GM10248 (cell line): ENCODE results near the gene LCN12.

Experiments
- CTCF ChIA-PET: fragments of 300-600 bp; sonication (Branson Sonifier 250); formaldehyde crosslinking; extraction: SDS; loops from one replicate; lab custom pipeline; 2021; ENCODE audit warnings: antibody characterized with exemption; lab: Yijun Ruan, JAX
- POLR2A ChIA-PET: fragments of 350-650 bp; sonication (Branson Sonifier 250); formaldehyde crosslinking; extraction: SDS; loops from one replicate; lab custom pipeline; 2020; ENCODE audit warnings: antibody characterized with exemption; lab: Yijun Ruan, JAX
- DNase-seq: peaks from one replicate; pipeline ENCODE4 v3.0.0; 2012; ENCODE audit errors: extremely low spot score
- TF ChIP-seq, protein P1 (sequence below): IDR thresholded peaks from 2 replicates; pipeline ENCODE4 v1.5.1; 2012; ENCODE audit warnings: mild to moderate bottlenecking, low read depth; ENCODE audit errors: extremely low read depth, missing control alignments, control extremely low read depth

Gene LCN12

DNA sequence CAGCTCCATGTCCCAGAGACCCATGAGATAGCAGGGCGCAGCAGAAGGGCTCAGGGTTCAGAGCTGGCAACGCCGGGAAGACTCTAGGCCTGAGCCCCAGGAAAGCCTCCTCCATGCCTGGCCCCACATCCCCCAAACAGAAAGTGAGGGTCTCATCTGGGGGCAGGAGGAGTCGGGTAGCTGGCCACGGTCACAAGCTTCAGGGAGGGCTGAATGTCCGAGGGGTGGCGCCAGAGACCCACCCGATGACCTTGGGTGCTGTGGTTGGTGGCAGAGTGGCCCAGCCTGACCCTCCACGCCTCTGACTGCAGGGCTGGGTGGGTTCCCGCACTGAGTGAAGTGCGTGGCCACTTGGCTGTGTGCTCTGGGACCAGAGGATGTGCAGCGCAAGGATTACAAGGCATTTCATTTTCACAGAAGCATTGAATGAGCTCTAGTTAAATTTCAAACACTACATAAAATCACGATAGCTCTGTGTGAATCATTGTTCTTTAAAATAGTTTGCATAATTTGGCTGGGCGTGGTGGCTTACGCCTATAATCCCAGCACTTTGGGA lies 4.0 kb upstream of the LCN12 start:
- POLR2A ChIA-PET: interaction anchor here (0.6 to 1.6 kb wide), 3 partner anchors 40 to 293 kb away, joined by 3 to 6 read pairs (median 4); partner anchors contain the start of genes CYSRT1 and TUBB4B
- CTCF ChIA-PET: interaction anchor here (0.6 to 6.5 kb wide), 33 partner anchors 9 to 289 kb away, joined by 3 to 126 read pairs (median 4); partner anchors contain the start of genes ABCA2, AJM1, FUT7 and MAN1B1
- TF ChIP-seq, protein P1, sequence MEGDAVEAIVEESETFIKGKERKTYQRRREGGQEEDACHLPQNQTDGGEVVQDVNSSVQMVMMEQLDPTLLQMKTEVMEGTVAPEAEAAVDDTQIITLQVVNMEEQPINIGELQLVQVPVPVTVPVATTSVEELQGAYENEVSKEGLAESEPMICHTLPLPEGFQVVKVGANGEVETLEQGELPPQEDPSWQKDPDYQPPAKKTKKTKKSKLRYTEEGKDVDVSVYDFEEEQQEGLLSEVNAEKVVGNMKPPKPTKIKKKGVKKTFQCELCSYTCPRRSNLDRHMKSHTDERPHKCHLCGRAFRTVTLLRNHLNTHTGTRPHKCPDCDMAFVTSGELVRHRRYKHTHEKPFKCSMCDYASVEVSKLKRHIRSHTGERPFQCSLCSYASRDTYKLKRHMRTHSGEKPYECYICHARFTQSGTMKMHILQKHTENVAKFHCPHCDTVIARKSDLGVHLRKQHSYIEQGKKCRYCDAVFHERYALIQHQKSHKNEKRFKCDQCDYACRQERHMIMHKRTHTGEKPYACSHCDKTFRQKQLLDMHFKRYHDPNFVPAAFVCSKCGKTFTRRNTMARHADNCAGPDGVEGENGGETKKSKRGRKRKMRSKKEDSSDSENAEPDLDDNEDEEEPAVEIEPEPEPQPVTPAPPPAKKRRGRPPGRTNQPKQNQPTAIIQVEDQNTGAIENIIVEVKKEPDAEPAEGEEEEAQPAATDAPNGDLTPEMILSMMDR: peak; percentile 71
- no peak for DNase-seq

DNA sequence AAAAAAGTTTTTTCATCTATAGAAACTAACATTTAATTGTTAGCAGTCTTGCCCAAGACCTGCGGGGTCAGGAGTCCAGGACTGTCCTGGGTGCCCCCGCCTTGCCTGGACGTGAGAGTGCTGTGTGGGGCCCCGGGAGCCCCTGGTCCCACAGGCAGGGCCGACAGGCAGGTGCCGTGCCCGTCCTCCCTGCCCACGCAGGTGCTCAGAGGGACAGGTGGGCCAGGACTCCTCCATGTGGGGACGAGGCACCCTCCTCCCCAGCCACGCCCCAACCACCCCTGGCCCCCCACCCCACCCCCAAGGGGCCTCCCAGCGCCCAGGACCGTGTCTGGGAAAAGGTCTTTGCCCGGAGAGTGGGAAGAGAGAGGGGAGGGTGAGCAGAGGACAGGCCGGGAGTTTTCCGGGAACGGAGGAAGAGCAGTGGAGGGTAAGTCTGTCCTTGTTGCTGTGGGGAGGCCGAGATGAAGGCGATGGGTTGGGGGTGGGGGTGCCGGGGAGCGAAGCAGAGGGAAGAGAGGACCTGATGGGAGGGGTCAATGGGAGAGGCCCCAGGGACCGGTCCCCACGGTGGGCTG lies 2.7 kb upstream of the LCN12 start:
- CTCF ChIA-PET: interaction anchor here (2.5 to 6.5 kb wide), 2 partner anchors 80 to 85 kb away, joined by 9 to 126 read pairs; partner anchors contain the start of gene FUT7
- DNase-seq: no peak
- TF ChIP-seq, protein P1: no peak
- POLR2A ChIA-PET: no interaction called here

DNA sequence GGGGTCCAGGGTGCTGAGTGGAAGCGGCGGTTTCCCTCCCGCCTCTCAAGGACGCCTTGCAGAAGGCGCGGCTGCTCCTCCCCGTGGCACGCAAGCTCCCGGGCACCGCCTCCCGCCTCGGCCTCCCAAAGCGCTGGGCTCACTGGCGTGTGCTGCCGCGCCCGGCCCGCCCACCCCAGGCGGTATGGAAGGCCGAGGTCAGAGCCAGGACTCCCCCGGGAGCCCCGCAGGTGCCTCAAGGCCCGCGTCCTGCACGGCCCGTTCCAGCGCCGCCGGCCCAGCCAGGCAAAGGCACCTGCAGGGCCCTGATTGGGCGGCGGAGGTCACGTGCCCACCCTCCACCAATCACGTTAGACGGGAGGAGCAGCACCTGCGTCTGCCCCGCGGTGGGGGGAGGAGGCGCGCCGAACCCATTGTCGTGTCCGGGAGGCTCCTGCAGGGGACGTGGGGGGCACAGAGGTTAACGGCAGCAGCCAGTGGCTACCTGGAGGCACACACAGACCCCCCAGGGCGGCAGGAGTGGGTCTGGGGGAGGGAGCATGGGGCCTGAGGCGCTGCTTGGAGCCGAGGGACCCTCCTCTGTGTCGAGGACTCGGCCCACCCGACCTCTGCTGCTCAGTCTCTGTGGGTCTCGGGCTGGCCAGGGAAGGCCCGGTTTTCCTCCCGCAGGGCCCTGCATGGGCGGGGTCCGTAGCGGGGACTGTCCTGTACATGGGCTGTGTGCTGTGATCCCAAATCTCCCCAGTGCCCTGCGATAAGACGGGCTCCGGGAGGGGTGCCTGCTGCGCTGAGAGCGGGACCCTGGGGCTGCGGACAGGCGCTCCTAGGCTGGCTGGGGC lies 2.0 kb upstream of the LCN12 start:
- ChIA-PET CTCF (interaction anchor here (2.5 to 6.5 kb wide), 2 partner anchors 79 to 84 kb away, joined by 9 to 126 read pairs; partner anchors contain the start of gene FUT7), POLR2A (no interaction called here)
- peak; percentile 100 for DNase-seq
- TF ChIP-seq, protein P1: no peak

DNA sequence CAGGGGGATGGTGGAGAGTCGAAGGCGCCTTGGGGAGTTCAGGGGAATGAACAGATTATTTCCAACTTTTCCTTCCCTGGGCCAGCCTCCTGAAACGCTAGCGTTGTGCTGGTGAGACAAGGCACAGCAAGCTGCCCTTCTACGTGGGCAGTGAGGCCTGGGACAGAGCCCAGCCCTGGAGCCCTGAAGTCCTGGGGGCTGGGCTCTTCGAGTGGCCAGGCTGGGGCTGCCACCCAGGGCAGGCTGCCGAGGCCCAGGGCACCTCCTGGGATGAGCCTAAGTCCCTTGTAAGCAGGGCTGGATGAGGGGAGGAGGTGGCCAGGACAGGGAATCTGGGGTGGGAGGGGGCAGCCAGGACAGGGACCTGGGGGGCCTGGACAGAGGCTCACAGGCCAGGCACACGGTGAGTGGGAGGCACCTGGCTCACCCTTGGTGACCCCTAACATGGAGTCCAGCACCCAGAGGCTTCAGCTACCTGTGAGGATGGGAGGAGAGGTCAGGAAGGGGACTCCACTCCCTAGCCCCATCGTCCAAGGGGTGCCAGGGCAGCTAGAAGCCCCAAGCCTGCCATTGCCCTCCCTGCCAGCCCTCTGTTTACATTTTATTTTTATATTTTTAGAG lies 1.3 kb upstream of the LCN12 start:
- no peak for DNase-seq
- ChIA-PET POLR2A (no interaction called here), CTCF (interaction anchor here (2.5 kb wide), 1 partner anchor 78 kb away, joined by 9 read pairs; no protein-coding TSS in a partner anchor)
- TF ChIP-seq, protein P1: no peak

DNA sequence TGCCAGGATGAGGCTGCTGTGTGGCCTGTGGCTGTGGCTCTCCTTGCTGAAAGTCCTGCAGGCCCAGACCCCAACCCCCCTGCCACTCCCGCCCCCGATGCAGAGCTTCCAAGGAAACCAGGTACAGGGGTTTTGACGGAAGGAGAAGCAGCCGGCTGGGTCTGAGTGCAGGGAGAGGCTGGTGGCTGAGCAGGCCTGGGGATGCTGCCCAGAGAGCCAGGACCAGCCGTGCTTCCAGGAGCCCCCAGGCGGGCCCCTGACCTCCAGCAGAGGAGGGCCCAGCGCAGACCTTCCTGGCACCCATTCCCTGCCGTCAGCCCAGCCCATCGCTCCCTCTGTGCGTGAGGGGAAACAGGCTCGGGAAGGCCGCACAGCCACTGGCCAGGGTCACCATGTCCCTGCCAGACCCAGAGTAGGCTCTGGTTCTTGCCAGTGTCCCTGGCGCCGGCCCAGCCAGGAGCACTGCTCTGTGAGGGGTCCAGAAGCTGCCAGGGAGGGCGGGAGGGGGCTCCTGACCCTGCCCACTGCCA lies 313 bp downstream of the LCN12 start:
- TF ChIP-seq, protein P1: no peak
- CTCF ChIA-PET: interaction anchor here (2.4 kb wide), 1 partner anchor 83 kb away, joined by 8 read pairs; no protein-coding TSS in a partner anchor
- POLR2A ChIA-PET: no interaction called here
- no peak for DNase-seq
